ENCODE measurements around the gene OTOP2. TPM values are rescaled to one million over a fixed set of nuclear protein-coding genes. Genes with fewer than 3 reads are reported as not detected.
A peak's percentile ranks its signal among the peaks of the same experiment; 100 is the strongest.

Gene OTOP2
- total RNA-seq, 1 donor from 2014 or later, result not detected

GRCh38 chr17:74892013-74892841, 31.8 kb upstream of the OTOP2 start:
- no peaks in the 10 kb centered on the region for H3K36me3 ChIP-seq
- peaks cover 15% of the 10 kb centered on the region for H3K27me3 ChIP-seq
- no peak overlapping the region for H3K27ac ChIP-seq
- no peak for DNase-seq (ENCODE audit: extremely low spot score in 2 of 2)
- H3K9me3 ChIP-seq, result no peaks in the 10 kb centered on the region
- TF ChIP-seq POLR2A (IDR thresholded peaks at IDR 0.05) (no peak), POLR2AphosphoS5 (IDR thresholded peaks at IDR 0.05; ENCODE audit: insufficient read depth in 1 of 2, low read depth in 1 of 2) (no peak), CTCF (IDR thresholded peaks at IDR 0.05) (no peak)
- intact Hi-C loops (cut with DNase I), result no loop called here
- peaks cover 14% of the 10 kb centered on the region for H3K4me1 ChIP-seq
- no peak overlapping the region for H3K4me3 ChIP-seq

- Histone ChIP-seq H3K27ac (no peak within 1 kb of the TSS), H3K36me3 (no peaks in the 10 kb centered on the region), H3K9me3 (no peaks in the 10 kb centered on the region), H3K4me3 (peak within 1 kb of the TSS; percentile 26 to 27), H3K27me3 (peaks cover 15% of the 10 kb centered on the region), H3K4me1 (peaks cover 14% of the 10 kb centered on the region)
- intact Hi-C loops (cut with DNase I), result no loop called here
- no peak for TF ChIP-seq POLR2AphosphoS5 (IDR thresholded peaks at IDR 0.05; ENCODE audit: insufficient read depth in 1 of 2, low read depth in 1 of 2)
- TF ChIP-seq CTCF (IDR thresholded peaks at IDR 0.05), result no peak
- TF ChIP-seq POLR2A (IDR thresholded peaks at IDR 0.05), result no peak
- DNase-seq (ENCODE audit: extremely low spot score in 2 of 2), result no peak
Measured at GRCh38 chr17:74892974-74893911, 30.8 kb upstream of the OTOP2 start, which contains the start of gene FADS6. Gene FADS6, minus strand, starts transcription at chr17:74893633. Its CDS starts 38 bp downstream, at chr17:74893595.

GRCh38 chr17:74893936-74894671, 30.0 kb upstream of the OTOP2 start:
- H3K4me1 ChIP-seq, result peaks cover 14% of the 10 kb centered on the region
- intact Hi-C loops (cut with DNase I), result no loop called here
- peak overlapping the region in 1 of 2 donors; percentile 26 for H3K4me3 ChIP-seq
- TF ChIP-seq POLR2AphosphoS5 (IDR thresholded peaks at IDR 0.05; ENCODE audit: insufficient read depth in 1 of 2, low read depth in 1 of 2), result no peak
- TF ChIP-seq POLR2A (IDR thresholded peaks at IDR 0.05), result no peak
- TF ChIP-seq CTCF (IDR thresholded peaks at IDR 0.05), result no peak
- no peaks in the 10 kb centered on the region for H3K9me3 ChIP-seq
- H3K36me3 ChIP-seq, result no peaks in the 10 kb centered on the region
- no peak overlapping the region for H3K27ac ChIP-seq
- DNase-seq (ENCODE audit: extremely low spot score in 2 of 2), result no peak
- peaks cover 15% of the 10 kb centered on the region for H3K27me3 ChIP-seq

- H3K27me3 ChIP-seq, result peaks cover 2% of the 10 kb centered on the region
Measured at GRCh38 chr17:74898376-74898946, 25.6 kb upstream of the OTOP2 start.

More at GRCh38 chr17:74898376-74898946, 25.6 kb upstream of the OTOP2 start:
- H3K4me3 ChIP-seq, result no peak overlapping the region
- DNase-seq (ENCODE audit: extremely low spot score in 2 of 2), result no peak
- intact Hi-C loops (cut with DNase I), result no loop called here
- no peaks in the 10 kb centered on the region for H3K36me3 ChIP-seq
- no peaks in the 10 kb centered on the region for H3K9me3 ChIP-seq
- H3K4me1 ChIP-seq, result peaks cover 6% of the 10 kb centered on the region
- TF ChIP-seq POLR2A (IDR thresholded peaks at IDR 0.05), result no peak
- no peak for TF ChIP-seq CTCF (IDR thresholded peaks at IDR 0.05)
- TF ChIP-seq POLR2AphosphoS5 (IDR thresholded peaks at IDR 0.05; ENCODE audit: insufficient read depth in 1 of 2, low read depth in 1 of 2), result no peak
- no peak overlapping the region for H3K27ac ChIP-seq
